Ascending aorta (tissue), 2 donors: ENCODE results near the gene KLF14. TPM values are rescaled to one million over a fixed set of nuclear protein-coding genes. Genes with fewer than 3 reads are reported as not detected.
A peak's percentile ranks its signal among the peaks of the same experiment; 100 is the strongest.

ENCODE experiments used
- DNase-seq, 2 donors: peaks; one replicate each; pipeline ENCODE4 v3.0.0-alpha.2; 2019; ENCODE audit warnings: low spot score in 2 of 2
- H3K27ac ChIP-seq, 2 donors: fragments of 200-600 bp; sonication (generic); one replicate each; pipeline ENCODE4 v1.5.1; 2016 to 2017; ENCODE audit warnings: mild to moderate bottlenecking in 1 of 2
- H3K27me3 ChIP-seq: fragments of 200-600 bp; sonication (generic); one replicate; pipeline ENCODE4 v1.5.1; 2017
- H3K36me3 ChIP-seq, 2 donors: fragments of 200-600 bp; sonication (generic); one replicate each; pipeline ENCODE4 v1.5.1; 2016
- H3K4me1 ChIP-seq, 2 donors: fragments of 200-600 bp; sonication (generic); one replicate each; pipeline ENCODE4 v1.5.1; 2016 to 2017; ENCODE audit warnings: mild to moderate bottlenecking in 1 of 2
- H3K4me3 ChIP-seq, 2 donors: fragments of 200-600 bp; sonication (generic); one replicate each; pipeline ENCODE4 v1.5.1; 2016 to 2017; ENCODE audit warnings: mild to moderate bottlenecking in 1 of 2
- H3K9me3 ChIP-seq, 2 donors: fragments of 200-600 bp; sonication (generic); one replicate each; pipeline ENCODE4 v1.5.1; 2016
- intact Hi-C: fragments of 100-400 bp; cut with DNase I; formaldehyde crosslinking; loops from one replicate; pipeline ENCODE4 v1.15.1; 2023
- total RNA-seq: library from RNA; depleted of rRNA; stranded (reverse); fragments of >200 nt; gene quantifications from one replicate; pipeline ENCODE4 v1.1.0, GENCODE V29; 2016
- TF ChIP-seq, protein P1 (sequence below), 3 experiments: fragments of 200-600 bp in 2 of 3; fragments of 450-650 bp in 1 of 3; sonication (generic) in 2 of 3; IDR thresholded peaks; one replicate each; pipeline ENCODE4 v1.5.1; 2016 to 2019; ENCODE audit warnings: antibody characterized with exemption in 3 of 3, mild to moderate bottlenecking in 1 of 3, moderate library complexity in 1 of 3

Gene KLF14
- total RNA-seq, 1 donor from 2014 or later: not detected

DNA sequence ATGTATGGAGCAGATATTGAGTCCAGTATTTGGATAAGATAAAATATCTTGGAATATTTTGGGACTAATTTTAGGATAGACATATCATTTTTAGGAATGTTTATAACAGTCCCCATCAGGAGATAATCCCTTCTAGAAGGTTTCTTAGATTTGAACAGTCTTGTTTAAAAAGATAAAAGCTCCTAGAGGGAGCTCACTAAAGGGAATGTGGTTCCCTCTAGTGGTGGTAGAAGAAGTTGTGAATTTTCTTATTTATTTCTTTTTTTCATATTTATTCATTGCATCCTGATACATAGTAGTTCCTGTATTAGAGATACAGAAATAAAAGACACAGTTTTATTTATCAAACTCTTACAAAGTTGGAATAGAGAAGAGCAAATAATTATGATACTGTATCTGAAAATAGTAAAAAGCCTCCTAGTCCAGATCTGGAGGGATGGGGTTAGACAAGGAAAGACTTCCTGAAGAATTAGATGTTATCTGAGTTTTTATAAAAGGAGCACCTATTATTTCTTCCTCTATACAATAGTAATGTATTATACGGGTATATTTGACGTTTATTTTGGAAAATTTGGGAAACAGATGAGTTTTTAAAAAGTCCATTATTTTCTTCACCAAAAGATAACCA, 24.5 kb upstream of the KLF14 start:
- H3K4me1 ChIP-seq: no peaks in the 10 kb centered on the region
- TF ChIP-seq, protein P1, sequence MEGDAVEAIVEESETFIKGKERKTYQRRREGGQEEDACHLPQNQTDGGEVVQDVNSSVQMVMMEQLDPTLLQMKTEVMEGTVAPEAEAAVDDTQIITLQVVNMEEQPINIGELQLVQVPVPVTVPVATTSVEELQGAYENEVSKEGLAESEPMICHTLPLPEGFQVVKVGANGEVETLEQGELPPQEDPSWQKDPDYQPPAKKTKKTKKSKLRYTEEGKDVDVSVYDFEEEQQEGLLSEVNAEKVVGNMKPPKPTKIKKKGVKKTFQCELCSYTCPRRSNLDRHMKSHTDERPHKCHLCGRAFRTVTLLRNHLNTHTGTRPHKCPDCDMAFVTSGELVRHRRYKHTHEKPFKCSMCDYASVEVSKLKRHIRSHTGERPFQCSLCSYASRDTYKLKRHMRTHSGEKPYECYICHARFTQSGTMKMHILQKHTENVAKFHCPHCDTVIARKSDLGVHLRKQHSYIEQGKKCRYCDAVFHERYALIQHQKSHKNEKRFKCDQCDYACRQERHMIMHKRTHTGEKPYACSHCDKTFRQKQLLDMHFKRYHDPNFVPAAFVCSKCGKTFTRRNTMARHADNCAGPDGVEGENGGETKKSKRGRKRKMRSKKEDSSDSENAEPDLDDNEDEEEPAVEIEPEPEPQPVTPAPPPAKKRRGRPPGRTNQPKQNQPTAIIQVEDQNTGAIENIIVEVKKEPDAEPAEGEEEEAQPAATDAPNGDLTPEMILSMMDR (IDR thresholded peaks at IDR 0.05): peak; percentile 24 to 67 (median 61)
- no peak overlapping the region for H3K4me3 ChIP-seq
- no peak for DNase-seq
- H3K36me3 ChIP-seq: no peaks in the 10 kb centered on the region
- intact Hi-C loops: no loop called here
- no peak overlapping the region for H3K27ac ChIP-seq
- H3K9me3 ChIP-seq: no peaks in the 10 kb centered on the region
- H3K27me3 ChIP-seq: no peaks in the 10 kb centered on the region

DNA sequence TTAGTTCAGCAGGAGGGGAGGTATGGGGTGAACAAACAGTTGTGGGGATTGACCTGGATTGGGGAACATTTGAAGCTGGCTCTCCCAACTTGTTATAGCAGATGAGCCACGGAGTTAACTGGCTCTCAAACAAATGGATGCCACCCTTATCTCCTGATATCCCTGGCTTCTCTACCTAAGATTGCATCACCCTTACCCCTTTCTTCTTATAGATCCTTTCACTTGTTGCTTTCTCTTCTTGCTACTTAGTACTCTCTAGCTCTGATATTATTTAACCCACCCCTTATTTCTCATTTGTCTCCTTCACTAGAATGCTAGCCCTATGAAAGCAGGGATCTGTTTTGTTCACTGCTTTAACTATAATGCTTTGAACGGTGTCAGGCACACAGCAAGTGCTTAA, 22.3 kb upstream of the KLF14 start:
- Histone ChIP-seq H3K36me3 (no peaks in the 10 kb centered on the region), H3K27ac (no peak overlapping the region), H3K4me1 (no peaks in the 10 kb centered on the region), H3K9me3 (no peaks in the 10 kb centered on the region), H3K4me3 (no peak overlapping the region), H3K27me3 (no peaks in the 10 kb centered on the region)
- TF ChIP-seq, protein P1 (IDR thresholded peaks at IDR 0.05): no peak
- intact Hi-C loops: no loop called here
- no peak for DNase-seq

DNA sequence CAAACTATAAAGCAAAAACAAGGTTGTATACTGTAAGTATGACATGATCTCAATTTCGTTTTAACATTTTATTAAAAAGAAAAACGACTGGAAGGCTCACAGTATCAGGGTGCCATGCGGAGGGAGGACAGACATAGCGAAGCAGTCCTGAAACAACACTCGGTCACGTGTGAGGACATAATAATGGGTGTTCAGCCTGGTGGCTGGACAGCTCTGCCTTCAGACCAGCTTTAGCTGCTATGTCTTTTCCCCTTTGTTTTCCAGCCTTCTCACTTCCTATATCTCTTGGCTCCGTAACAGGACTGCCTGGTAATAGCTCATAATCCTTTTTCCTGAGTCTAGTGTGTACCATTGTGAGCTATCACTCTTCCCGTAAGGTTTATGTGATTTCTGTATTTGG, 18.4 kb upstream of the KLF14 start:
- TF ChIP-seq, protein P1 (IDR thresholded peaks at IDR 0.05): no peak
- Histone ChIP-seq H3K36me3 (no peaks in the 10 kb centered on the region), H3K27ac (no peak overlapping the region), H3K9me3 (no peaks in the 10 kb centered on the region), H3K4me3 (no peak overlapping the region), H3K27me3 (no peaks in the 10 kb centered on the region), H3K4me1 (no peaks in the 10 kb centered on the region)
- intact Hi-C loops: no loop called here
- no peak for DNase-seq

DNA sequence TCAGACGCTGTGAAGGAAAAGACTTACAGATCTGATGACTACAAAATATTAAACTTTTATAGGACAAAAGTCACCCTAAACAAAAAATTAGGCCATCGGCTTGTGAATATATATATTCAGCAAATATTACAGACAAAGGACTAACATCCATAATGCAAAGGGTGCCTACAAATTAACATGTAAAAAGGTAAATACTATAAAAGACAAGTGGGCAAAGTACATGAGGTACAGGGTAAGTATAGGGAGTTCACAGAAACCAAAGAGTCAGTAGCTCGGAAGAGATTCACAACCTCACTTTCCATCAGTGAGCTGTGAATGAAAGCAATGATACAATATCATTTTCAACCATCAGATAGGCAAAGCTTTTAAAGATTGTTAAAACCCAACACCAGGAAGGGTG, 16.7 kb upstream of the KLF14 start:
- intact Hi-C loops: no loop called here
- TF ChIP-seq, protein P1 (IDR thresholded peaks at IDR 0.05): no peak
- Histone ChIP-seq H3K27ac (no peak overlapping the region), H3K27me3 (no peaks in the 10 kb centered on the region), H3K4me1 (no peaks in the 10 kb centered on the region), H3K36me3 (no peaks in the 10 kb centered on the region), H3K9me3 (no peaks in the 10 kb centered on the region), H3K4me3 (no peak overlapping the region)
- DNase-seq: no peak

DNA sequence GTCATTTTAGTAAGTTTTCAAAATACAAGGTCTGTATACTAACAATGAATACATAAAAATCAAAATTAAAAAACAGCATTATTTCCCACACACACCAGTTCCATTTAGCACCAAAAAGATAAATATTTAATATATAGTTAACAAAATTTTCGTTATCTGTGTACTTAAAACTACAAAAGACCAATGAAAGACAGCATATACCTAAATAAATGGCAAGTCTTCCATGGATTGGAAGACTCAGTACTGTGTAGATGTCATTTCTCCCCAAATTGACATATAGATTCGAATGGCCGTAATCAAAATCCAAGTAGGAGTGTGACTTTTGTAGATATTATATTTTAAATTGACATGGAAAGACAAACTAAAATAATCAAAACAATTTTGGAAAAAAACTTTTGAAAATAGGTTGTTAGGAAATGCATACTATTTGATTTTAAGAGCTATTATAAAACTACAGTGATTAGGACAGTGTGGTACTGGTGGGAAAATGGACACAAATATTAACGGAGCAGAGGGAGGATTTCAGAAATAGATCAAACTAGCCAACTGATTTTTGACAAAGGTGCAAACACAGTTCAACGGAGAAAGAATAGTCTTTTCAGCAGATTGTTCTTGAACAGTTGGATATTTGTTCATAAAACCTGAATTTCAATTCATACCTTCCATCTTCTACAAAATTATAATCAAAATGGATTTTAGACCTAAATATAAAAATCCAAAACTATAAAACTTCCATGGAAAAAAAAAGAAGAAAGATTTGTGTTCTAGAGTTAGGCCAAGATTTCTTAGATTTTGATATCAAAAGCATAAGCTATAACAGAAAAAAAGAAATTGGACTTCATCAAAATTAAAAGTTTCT, 14.8 kb upstream of the KLF14 start:
- H3K4me3 ChIP-seq: no peak overlapping the region
- intact Hi-C loops: no loop called here
- TF ChIP-seq, protein P1 (IDR thresholded peaks at IDR 0.05): no peak
- no peak for DNase-seq
- H3K36me3 ChIP-seq: no peaks in the 10 kb centered on the region
- no peaks in the 10 kb centered on the region for H3K9me3 ChIP-seq
- no peaks in the 10 kb centered on the region for H3K4me1 ChIP-seq
- no peak overlapping the region for H3K27ac ChIP-seq
- H3K27me3 ChIP-seq: no peaks in the 10 kb centered on the region
